ENCODE data around the gene CLEC17A.

- TF ChIP-seq, protein P1, sequence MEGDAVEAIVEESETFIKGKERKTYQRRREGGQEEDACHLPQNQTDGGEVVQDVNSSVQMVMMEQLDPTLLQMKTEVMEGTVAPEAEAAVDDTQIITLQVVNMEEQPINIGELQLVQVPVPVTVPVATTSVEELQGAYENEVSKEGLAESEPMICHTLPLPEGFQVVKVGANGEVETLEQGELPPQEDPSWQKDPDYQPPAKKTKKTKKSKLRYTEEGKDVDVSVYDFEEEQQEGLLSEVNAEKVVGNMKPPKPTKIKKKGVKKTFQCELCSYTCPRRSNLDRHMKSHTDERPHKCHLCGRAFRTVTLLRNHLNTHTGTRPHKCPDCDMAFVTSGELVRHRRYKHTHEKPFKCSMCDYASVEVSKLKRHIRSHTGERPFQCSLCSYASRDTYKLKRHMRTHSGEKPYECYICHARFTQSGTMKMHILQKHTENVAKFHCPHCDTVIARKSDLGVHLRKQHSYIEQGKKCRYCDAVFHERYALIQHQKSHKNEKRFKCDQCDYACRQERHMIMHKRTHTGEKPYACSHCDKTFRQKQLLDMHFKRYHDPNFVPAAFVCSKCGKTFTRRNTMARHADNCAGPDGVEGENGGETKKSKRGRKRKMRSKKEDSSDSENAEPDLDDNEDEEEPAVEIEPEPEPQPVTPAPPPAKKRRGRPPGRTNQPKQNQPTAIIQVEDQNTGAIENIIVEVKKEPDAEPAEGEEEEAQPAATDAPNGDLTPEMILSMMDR (IDR thresholded peaks at IDR 0.05), result no peak
- TF ChIP-seq POLR2A (IDR thresholded peaks at IDR 0.05), result no peak
Measured at GRCh38 chr19:14649020-14649419, 66.1 kb downstream of the CLEC17A start.
